Colonic mucosa (tissue), 4 donors: ENCODE results near the gene KIAA2012. TPM values are rescaled to one million over a fixed set of nuclear protein-coding genes. Genes with fewer than 3 reads are reported as not detected.

Experiments used
- DNase-seq: peaks from one replicate; pipeline ENCODE4 v3.0.0-alpha.2; 2020
- H3K27ac ChIP-seq: fragments of 200-600 bp; one replicate; pipeline ENCODE4 v1.8.0; 2021
- H3K27me3 ChIP-seq: fragments of 200-600 bp; one replicate; pipeline ENCODE4 v1.8.0; 2021
- H3K36me3 ChIP-seq: fragments of 200-600 bp; one replicate; pipeline ENCODE4 v1.8.0; 2021
- H3K4me1 ChIP-seq: fragments of 200-600 bp; one replicate; pipeline ENCODE4 v1.8.0; 2021; ENCODE audit warnings: mild to moderate bottlenecking
- H3K4me3 ChIP-seq: fragments of 200-600 bp; one replicate; pipeline ENCODE4 v1.8.0; 2021
- H3K9ac ChIP-seq, 2 donors: one replicate each; pipeline ENCODE4 v1.7.0; 2013; ENCODE audit warnings: control low read depth in 2 of 2, low read depth in 2 of 2, low read length in 2 of 2
- H3K9me3 ChIP-seq: fragments of 200-600 bp; one replicate; pipeline ENCODE4 v1.8.0; 2021
- CTCF ChIP-seq: fragments of 200-600 bp; IDR thresholded peaks from one replicate; pipeline ENCODE4 v1.8.0; 2022; ENCODE audit warnings: antibody characterized with exemption, mild to moderate bottlenecking
- intact Hi-C: fragments of 100-400 bp; cut with DNase I; formaldehyde crosslinking; loops from one replicate; pipeline ENCODE4 v1.14.1; 2022
- total RNA-seq, 2 donors: library from RNA; stranded (reverse); fragmentation: NEBNext Ultra II Directional in 1 of 2; extraction: Animal tissue kit (Norgen Biotek cat#: 25700) in 1 of 2; gene quantifications; one replicate each; pipeline ENCODE4 v1.2.1, GENCODE V29; 2021
- donor health status: healthy.
- donor health status: DM: no; HTN: no; CAD: no.
- donor health status: DM: no; HTN: no; CAD: no.

KIAA2012 gene
- total RNA-seq, 2 donors from 2014 or later, result not detected

GRCh38 chr2:202196727-202197126 is 123.7 kb downstream of the KIAA2012 start:
- no peaks in the 10 kb centered on the region for H3K9me3 ChIP-seq
- no peaks in the 10 kb centered on the region for H3K4me1 ChIP-seq
- H3K4me3 ChIP-seq, result no peak overlapping the region
- DNase-seq, result no peak
- no peak for TF ChIP-seq CTCF
- no peaks in the 10 kb centered on the region for H3K27me3 ChIP-seq
- no peak overlapping the region for H3K27ac ChIP-seq
- H3K9ac ChIP-seq, result no peak overlapping the region
- H3K36me3 ChIP-seq, result no peaks in the 10 kb centered on the region
- intact Hi-C loops, result no loop called here

- DNase-seq, result no peak
- intact Hi-C loops, result no loop called here
- H3K27ac ChIP-seq, result no peak overlapping the region
- no peaks in the 10 kb centered on the region for H3K36me3 ChIP-seq
- no peak overlapping the region for H3K9ac ChIP-seq
- TF ChIP-seq CTCF, result no peak
- no peaks in the 10 kb centered on the region for H3K4me1 ChIP-seq
- H3K4me3 ChIP-seq, result no peak overlapping the region
- no peaks in the 10 kb centered on the region for H3K27me3 ChIP-seq
- H3K9me3 ChIP-seq, result no peaks in the 10 kb centered on the region
These were observed 128.4 kb downstream of the KIAA2012 start for GRCh38 chr2:202201220-202202160.

- Histone ChIP-seq H3K4me1 (no peaks in the 10 kb centered on the region), H3K27ac (no peak overlapping the region), H3K9ac (no peak overlapping the region), H3K27me3 (no peaks in the 10 kb centered on the region), H3K36me3 (no peaks in the 10 kb centered on the region), H3K9me3 (no peaks in the 10 kb centered on the region), H3K4me3 (no peak overlapping the region)
- no peak for TF ChIP-seq CTCF
- no peak for DNase-seq
- intact Hi-C loops, result no loop called here
These were observed 130.3 kb downstream of the KIAA2012 start for GRCh38 chr2:202203348-202203747.

- TF ChIP-seq CTCF, result no peak
- Histone ChIP-seq H3K4me3 (no peak overlapping the region), H3K36me3 (no peaks in the 10 kb centered on the region), H3K27ac (no peak overlapping the region), H3K9ac (no peak overlapping the region), H3K4me1 (no peaks in the 10 kb centered on the region), H3K27me3 (no peaks in the 10 kb centered on the region), H3K9me3 (no peaks in the 10 kb centered on the region)
- DNase-seq, result no peak
- intact Hi-C loops, result no loop called here
These were observed 131.8 kb downstream of the KIAA2012 start for GRCh38 chr2:202204855-202205254.

- H3K9me3 ChIP-seq, result no peaks in the 10 kb centered on the region
- no peak overlapping the region for H3K4me3 ChIP-seq
- no peaks in the 10 kb centered on the region for H3K27me3 ChIP-seq
- no peak for DNase-seq
- intact Hi-C loops, result no loop called here
- no peak overlapping the region for H3K27ac ChIP-seq
- H3K4me1 ChIP-seq, result no peaks in the 10 kb centered on the region
- no peak overlapping the region for H3K9ac ChIP-seq
- no peaks in the 10 kb centered on the region for H3K36me3 ChIP-seq
- TF ChIP-seq CTCF, result no peak
These were observed 135.5 kb downstream of the KIAA2012 start for GRCh38 chr2:202208526-202208925.
